A549 (cell line): ENCODE results near the gene R3HDML. TPM values are rescaled to one million over a fixed set of nuclear protein-coding genes. Genes with fewer than 3 reads are reported as not detected.

Experiments
- ATAC-seq, 2 experiments: fragments of 200-7000 bp in 1 of 2; fragments of >200 bp in 1 of 2; cut with Nextera tagmentation in 1 of 2; cut with Tn5 transposase in 1 of 2; 3 replicates each; pipeline versions ENCODE4 v1.8.0 to v1.9.1; 2018 to 2020; ENCODE audit warnings: mild to moderate bottlenecking in 1 of 2, moderate library complexity in 1 of 2
- CTCF ChIA-PET: fragments of 300-600 bp; sonication (Branson Sonifier 250); formaldehyde crosslinking; extraction: SDS; loops from one replicate; lab custom pipeline; 2021; ENCODE audit warnings: antibody characterized with exemption, inconsistent platforms; lab: Yijun Ruan, JAX
- POLR2A ChIA-PET: fragments of 350-600 bp; formaldehyde crosslinking; extraction: SDS; loops from one replicate; lab custom pipeline; 2021; ENCODE audit warnings: antibody characterized with exemption, inconsistent platforms; lab: Yijun Ruan, JAX
- DNase-seq, 2 experiments: peaks; one replicate each; pipeline versions ENCODE4 v3.0.0 to v3.0.0-alpha.2; 2011 to 2016; ENCODE audit warnings: low read depth in 1 of 2, low spot score in 1 of 2
- FAIRE-seq: peaks from 2 replicates; lab custom pipeline; 2011; peaks lifted over from hg19 to GRCh38; lab: Jason Lieb, UNC
- H3K27ac ChIP-seq, 2 experiments: fragments of >200 bp; sonication (Bioruptor Twin); formaldehyde crosslinking; 3 replicates each; pipeline ENCODE4 v1.5.1; 2016 to 2017
- H3K4me1 ChIP-seq: fragments of >200 bp; sonication (Bioruptor Twin); formaldehyde crosslinking; 3 replicates; pipeline ENCODE4 v1.6.1; 2016
- H3K4me2 ChIP-seq: fragments of >200 bp; sonication (Bioruptor Twin); formaldehyde crosslinking; 3 replicates; pipeline ENCODE4 v1.6.1; 2016
- H3K4me3 ChIP-seq: fragments of >200 bp; sonication (Bioruptor Twin); formaldehyde crosslinking; 3 replicates; pipeline ENCODE4 v1.5.1; 2016
- H3K9me3 ChIP-seq: fragments of >200 bp; sonication (Bioruptor Twin); formaldehyde crosslinking; 3 replicates; pipeline ENCODE4 v1.6.1; 2016
- CHD4 ChIP-seq: fragments of 200-600 bp; sonication (generic); IDR thresholded peaks from 2 replicates; pipeline ENCODE4 v1.6.1; 2016; ENCODE audit warnings: antibody characterized with exemption, mild to moderate bottlenecking, borderline replicate concordance
- EHMT2 ChIP-seq: fragments of 200-600 bp; sonication (generic); IDR thresholded peaks from 2 replicates; pipeline ENCODE4 v1.6.1; 2016; ENCODE audit warnings: antibody characterized with exemption, low read depth, mild to moderate bottlenecking, moderate library complexity
- EP300 ChIP-seq, 2 experiments: fragments of >200 bp; sonication (Bioruptor Twin); formaldehyde crosslinking; IDR thresholded peaks; 2 replicates in 1 of 2; 3 replicates in 1 of 2; pipeline ENCODE4 v1.6.1; 2016 to 2017
- ESRRA ChIP-seq: fragments of 150-350 bp; IDR thresholded peaks from 2 replicates; pipeline ENCODE4 v1.6.1; 2014; ENCODE audit warnings: mild to moderate bottlenecking, low read length, borderline replicate concordance
- FOSL2 ChIP-seq, 2 experiments: fragments of 450-650 bp in 1 of 2; fragments of >200 bp in 1 of 2; sonication (Bioruptor Twin) in 1 of 2; formaldehyde crosslinking; IDR thresholded peaks; 2 replicates each; pipeline versions ENCODE4 v1.5.0 to v1.6.1; 2016 to 2020; ENCODE audit warnings: mild to moderate bottlenecking in 1 of 2, moderate library complexity in 1 of 2
- HDAC2 ChIP-seq: fragments of 200-600 bp; sonication (generic); IDR thresholded peaks from 2 replicates; pipeline ENCODE4 v1.6.1; 2016
- HOXB5 ChIP-seq: fragments of 250-450 bp; sonication (Bioruptor Pico); IDR thresholded peaks from 2 replicates; pipeline ENCODE4 v1.5.0; 2020; ENCODE audit warnings: mild to moderate bottlenecking, moderate library complexity
- KDM5A ChIP-seq: fragments of 200-600 bp; sonication (generic); IDR thresholded peaks from 2 replicates; pipeline ENCODE4 v1.6.1; 2016; ENCODE audit warnings: antibody characterized with exemption, mild to moderate bottlenecking
- MAFK ChIP-seq: fragments of 450-650 bp; IDR thresholded peaks from 2 replicates; pipeline ENCODE4 v1.6.1; 2014; ENCODE audit not compliant: partially characterized antibody
- MYC ChIP-seq: IDR thresholded peaks from 2 replicates; pipeline ENCODE4 v1.6.1; 2012; ENCODE audit warnings: mild to moderate bottlenecking, inconsistent platforms, low read length, improper control_type of control experiment, borderline replicate concordance
- NFE2L2 ChIP-seq: fragments of 150-350 bp; conservative IDR thresholded peaks from 2 replicates; pipeline ENCODE4 v1.6.1; 2014; ENCODE audit warnings: low read length
- NR3C1 ChIP-seq: fragments of >200 bp; sonication (Bioruptor Twin); formaldehyde crosslinking; IDR thresholded peaks from 3 replicates; pipeline ENCODE4 v1.6.1; 2017
- RARB ChIP-seq: fragments of 250-450 bp; sonication (Bioruptor Pico); IDR thresholded peaks from 2 replicates; pipeline ENCODE4 v1.8.0; 2021; ENCODE audit warnings: mild to moderate bottlenecking, moderate library complexity
- RFX5 ChIP-seq: fragments of 450-650 bp; IDR thresholded peaks from 2 replicates; pipeline ENCODE4 v1.7.1; 2014; ENCODE audit warnings: antibody characterized with exemption, mild to moderate bottlenecking, moderate library complexity
- SMC3 ChIP-seq: fragments of >200 bp; sonication (Bioruptor Twin); formaldehyde crosslinking; IDR thresholded peaks from 3 replicates; pipeline ENCODE4 v1.6.1; 2018; ENCODE audit warnings: inconsistent platforms
- WGBS: methylation state at CpG from one replicate; pipeline ENCODE4 v1.1.6; 2017; ENCODE audit errors: missing lambda C conversion rate; 5-methylcytosine and 5-hydroxymethylcytosine counted together
- polyA plus RNA-seq, 4 experiments: library from polyadenylated mRNA; depleted of rRNA in 3 of 4; stranded (reverse); fragments of >200 nt; fragmentation: RNase III in 1 of 4; extraction: RNeasy Plus Mini Kit Qiagen cat#74134 plus additional on column Dnase treatment in 1 of 4; gene quantifications; 2 replicates in 3 of 4; 3 replicates in 1 of 4; pipeline ENCODE4 v1.2.3, GENCODE V29; 2011 to 2017
- TF ChIP-seq, protein P1 (sequence below): fragments of 200-600 bp; sonication (generic); IDR thresholded peaks from 2 replicates; pipeline ENCODE4 v1.6.1; 2016; ENCODE audit warnings: antibody characterized with exemption, mild to moderate bottlenecking, moderate library complexity
- TF ChIP-seq, protein P2 (sequence below): fragments of >200 bp; sonication (Bioruptor Twin); formaldehyde crosslinking; IDR thresholded peaks from 2 replicates; pipeline ENCODE4 v1.6.1; 2016
- TF ChIP-seq, protein P3 (sequence below): IDR thresholded peaks from 2 replicates; pipeline ENCODE4 v1.6.1; 2012
- TF ChIP-seq, protein P4 (sequence below): IDR thresholded peaks from 2 replicates; pipeline ENCODE4 v1.6.1; 2012; ENCODE audit warnings: low read depth, borderline replicate concordance
- TF ChIP-seq, protein P5 (sequence below): fragments of 150-350 bp; IDR thresholded peaks from 2 replicates; pipeline ENCODE4 v1.6.1; 2014; ENCODE audit warnings: low read depth, mild to moderate bottlenecking, low read length

Gene R3HDML
- polyA plus RNA-seq, 2 of the 4 experiments (the other 2 are of a cell fraction): 0.96 to 1.2 TPM

DNA sequence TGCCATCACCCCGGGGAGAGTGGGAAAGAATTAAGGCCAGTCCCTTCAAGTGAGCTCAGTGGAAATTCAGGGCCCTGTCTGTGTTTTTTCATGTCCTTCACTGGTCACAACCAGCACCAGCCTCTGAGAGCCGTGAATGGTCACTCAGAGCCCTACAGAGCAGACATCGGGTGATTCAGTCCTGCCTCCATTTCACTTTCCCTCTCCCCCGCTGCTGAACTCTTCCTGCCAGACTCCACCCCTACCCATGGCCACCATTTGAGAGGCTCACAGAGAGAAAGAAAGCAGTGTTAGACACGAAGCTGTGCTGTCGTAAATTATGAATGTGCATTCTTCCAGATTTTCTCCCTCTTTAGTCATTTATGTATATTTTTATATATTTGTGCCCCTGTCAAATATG lies 5.4 kb downstream of the R3HDML start (continued):
- TF ChIP-seq, protein P1, sequence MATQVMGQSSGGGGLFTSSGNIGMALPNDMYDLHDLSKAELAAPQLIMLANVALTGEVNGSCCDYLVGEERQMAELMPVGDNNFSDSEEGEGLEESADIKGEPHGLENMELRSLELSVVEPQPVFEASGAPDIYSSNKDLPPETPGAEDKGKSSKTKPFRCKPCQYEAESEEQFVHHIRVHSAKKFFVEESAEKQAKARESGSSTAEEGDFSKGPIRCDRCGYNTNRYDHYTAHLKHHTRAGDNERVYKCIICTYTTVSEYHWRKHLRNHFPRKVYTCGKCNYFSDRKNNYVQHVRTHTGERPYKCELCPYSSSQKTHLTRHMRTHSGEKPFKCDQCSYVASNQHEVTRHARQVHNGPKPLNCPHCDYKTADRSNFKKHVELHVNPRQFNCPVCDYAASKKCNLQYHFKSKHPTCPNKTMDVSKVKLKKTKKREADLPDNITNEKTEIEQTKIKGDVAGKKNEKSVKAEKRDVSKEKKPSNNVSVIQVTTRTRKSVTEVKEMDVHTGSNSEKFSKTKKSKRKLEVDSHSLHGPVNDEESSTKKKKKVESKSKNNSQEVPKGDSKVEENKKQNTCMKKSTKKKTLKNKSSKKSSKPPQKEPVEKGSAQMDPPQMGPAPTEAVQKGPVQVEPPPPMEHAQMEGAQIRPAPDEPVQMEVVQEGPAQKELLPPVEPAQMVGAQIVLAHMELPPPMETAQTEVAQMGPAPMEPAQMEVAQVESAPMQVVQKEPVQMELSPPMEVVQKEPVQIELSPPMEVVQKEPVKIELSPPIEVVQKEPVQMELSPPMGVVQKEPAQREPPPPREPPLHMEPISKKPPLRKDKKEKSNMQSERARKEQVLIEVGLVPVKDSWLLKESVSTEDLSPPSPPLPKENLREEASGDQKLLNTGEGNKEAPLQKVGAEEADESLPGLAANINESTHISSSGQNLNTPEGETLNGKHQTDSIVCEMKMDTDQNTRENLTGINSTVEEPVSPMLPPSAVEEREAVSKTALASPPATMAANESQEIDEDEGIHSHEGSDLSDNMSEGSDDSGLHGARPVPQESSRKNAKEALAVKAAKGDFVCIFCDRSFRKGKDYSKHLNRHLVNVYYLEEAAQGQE: no peak
- TF ChIP-seq EP300 (IDR thresholded peaks at IDR 0.05): no peak

DNA sequence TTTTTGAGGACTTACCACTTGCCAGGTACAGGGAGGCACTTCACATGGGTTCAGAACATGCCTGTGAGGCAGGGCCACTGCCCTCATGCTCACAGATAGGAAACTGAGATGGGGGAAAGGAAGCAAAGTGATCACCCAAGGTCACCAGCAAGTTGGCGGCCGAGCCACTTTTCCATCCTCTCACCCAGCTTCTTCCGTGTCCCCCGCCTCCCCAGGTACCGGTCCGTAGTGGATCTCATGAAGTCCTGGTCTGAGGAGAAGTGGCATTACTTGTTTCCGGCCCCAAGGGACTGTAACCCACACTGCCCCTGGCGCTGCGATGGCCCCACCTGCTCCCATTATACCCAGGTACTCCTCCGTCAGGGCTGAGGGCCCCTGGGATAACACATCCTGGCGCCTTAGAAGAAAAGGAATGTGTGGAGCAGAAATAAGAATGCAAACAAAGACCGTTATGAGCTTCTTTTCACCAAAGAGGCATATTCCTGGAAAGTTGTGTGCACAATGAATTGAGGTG lies 6.4 kb downstream of the R3HDML start:
- CTCF ChIA-PET: interaction anchor here (0.8 to 1.3 kb wide), 3 partner anchors 13 to 40 kb away, joined by 3 to 4 read pairs (median 4); no protein-coding TSS in a partner anchor
- WGBS: 71% methylated on average over 10 of the region's 12 CpGs
- no peak overlapping the region for H3K4me3 ChIP-seq
- TF ChIP-seq ESRRA: no peak
- TF ChIP-seq, protein P2, sequence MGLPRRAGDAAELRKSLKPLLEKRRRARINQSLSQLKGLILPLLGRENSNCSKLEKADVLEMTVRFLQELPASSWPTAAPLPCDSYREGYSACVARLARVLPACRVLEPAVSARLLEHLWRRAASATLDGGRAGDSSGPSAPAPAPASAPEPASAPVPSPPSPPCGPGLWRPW: no peak
- TF ChIP-seq KDM5A: no peak
- no peak for TF ChIP-seq SMC3
- TF ChIP-seq NFE2L2: no peak
- TF ChIP-seq, protein P3, sequence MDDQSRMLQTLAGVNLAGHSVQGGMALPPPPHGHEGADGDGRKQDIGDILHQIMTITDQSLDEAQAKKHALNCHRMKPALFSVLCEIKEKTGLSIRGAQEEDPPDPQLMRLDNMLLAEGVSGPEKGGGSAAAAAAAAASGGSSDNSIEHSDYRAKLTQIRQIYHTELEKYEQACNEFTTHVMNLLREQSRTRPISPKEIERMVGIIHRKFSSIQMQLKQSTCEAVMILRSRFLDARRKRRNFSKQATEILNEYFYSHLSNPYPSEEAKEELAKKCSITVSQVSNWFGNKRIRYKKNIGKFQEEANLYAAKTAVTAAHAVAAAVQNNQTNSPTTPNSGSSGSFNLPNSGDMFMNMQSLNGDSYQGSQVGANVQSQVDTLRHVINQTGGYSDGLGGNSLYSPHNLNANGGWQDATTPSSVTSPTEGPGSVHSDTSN: no peak
- TF ChIP-seq NR3C1: no peak
- no peak for TF ChIP-seq MYC
- TF ChIP-seq, protein P4, sequence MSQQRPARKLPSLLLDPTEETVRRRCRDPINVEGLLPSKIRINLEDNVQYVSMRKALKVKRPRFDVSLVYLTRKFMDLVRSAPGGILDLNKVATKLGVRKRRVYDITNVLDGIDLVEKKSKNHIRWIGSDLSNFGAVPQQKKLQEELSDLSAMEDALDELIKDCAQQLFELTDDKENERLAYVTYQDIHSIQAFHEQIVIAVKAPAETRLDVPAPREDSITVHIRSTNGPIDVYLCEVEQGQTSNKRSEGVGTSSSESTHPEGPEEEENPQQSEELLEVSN: no peak
- TF ChIP-seq CHD4: no peak
- TF ChIP-seq RFX5: no peak
- no peak for TF ChIP-seq FOSL2 (IDR thresholded peaks at IDR 0.05)
- TF ChIP-seq FOSL2 (CRISPR knock-in tag; IDR thresholded peaks at IDR 0.05): no peak
- TF ChIP-seq HDAC2: no peak
- no peak for TF ChIP-seq RARB (CRISPR knock-in tag)
- TF ChIP-seq, protein P5, sequence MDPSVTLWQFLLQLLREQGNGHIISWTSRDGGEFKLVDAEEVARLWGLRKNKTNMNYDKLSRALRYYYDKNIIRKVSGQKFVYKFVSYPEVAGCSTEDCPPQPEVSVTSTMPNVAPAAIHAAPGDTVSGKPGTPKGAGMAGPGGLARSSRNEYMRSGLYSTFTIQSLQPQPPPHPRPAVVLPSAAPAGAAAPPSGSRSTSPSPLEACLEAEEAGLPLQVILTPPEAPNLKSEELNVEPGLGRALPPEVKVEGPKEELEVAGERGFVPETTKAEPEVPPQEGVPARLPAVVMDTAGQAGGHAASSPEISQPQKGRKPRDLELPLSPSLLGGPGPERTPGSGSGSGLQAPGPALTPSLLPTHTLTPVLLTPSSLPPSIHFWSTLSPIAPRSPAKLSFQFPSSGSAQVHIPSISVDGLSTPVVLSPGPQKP: no peak
- TF ChIP-seq MAFK: no peak
- no peak for TF ChIP-seq EHMT2
- TF ChIP-seq HOXB5 (CRISPR knock-in tag): no peak
- no peak for TF ChIP-seq EP300 (IDR thresholded peaks at IDR 0.05)
- H3K9me3 ChIP-seq: no peaks in the 10 kb centered on the region
- H3K4me1 ChIP-seq: no peaks in the 10 kb centered on the region
- ATAC-seq (no peak), FAIRE-seq (no peak), DNase-seq (no peak)
- no peak overlapping the region for H3K27ac ChIP-seq
- POLR2A ChIA-PET: no interaction called here
- no peak overlapping the region for H3K4me2 ChIP-seq
